Stimulated activated memory B cell treated with anti-CD40 and anti-IgM and Interleukin-4, amounts not matched to agents 10 μg/mL and 1 μg/mL and 100 μg/mL, for 72 hours (primary cell): ENCODE measurements around the gene MAD1L1.

Source experiments
- ATAC-seq: fragments of 150-1000 bp; cut with Tn5 transposase; 2 replicates; pipeline ENCODE4 v1.10.0; 2021
- H3K27ac Mint-ChIP-seq: one replicate; pipeline ENCODE4 v1.8.0; 2022; ENCODE audit warnings: mild to moderate bottlenecking, mixed read lengths
- H3K27me3 Mint-ChIP-seq: one replicate; pipeline ENCODE4 v1.8.0; 2022; ENCODE audit warnings: mixed read lengths
- H3K36me3 Mint-ChIP-seq: one replicate; pipeline ENCODE4 v1.8.0; 2022; ENCODE audit warnings: mixed read lengths
- H3K4me1 Mint-ChIP-seq: one replicate; pipeline ENCODE4 v1.8.0; 2022; ENCODE audit warnings: mixed read lengths
- H3K4me3 Mint-ChIP-seq: one replicate; pipeline ENCODE4 v1.8.0; 2022; ENCODE audit warnings: mild to moderate bottlenecking, moderate library complexity, mixed read lengths
- H3K9me3 Mint-ChIP-seq: one replicate; pipeline ENCODE4 v1.8.0; 2022; ENCODE audit warnings: mixed read lengths

MAD1L1 gene

GRCh38 chr7:2031451-2031845 is 201.3 kb downstream of the MAD1L1 start:
- no peaks in the 10 kb centered on the region for H3K27me3 Mint-ChIP-seq
- no peak overlapping the region for H3K4me3 Mint-ChIP-seq
- H3K4me1 Mint-ChIP-seq = peaks cover 38% of the 10 kb centered on the region
- H3K36me3 Mint-ChIP-seq = peaks cover 69% of the 10 kb centered on the region
- H3K27ac Mint-ChIP-seq = peak overlapping the region; percentile 52
- ATAC-seq = no peak
- peaks cover 15% of the 10 kb centered on the region for H3K9me3 Mint-ChIP-seq

GRCh38 chr7:2030475-2031450 is 202.0 kb downstream of the MAD1L1 start:
- H3K4me3 Mint-ChIP-seq = no peak overlapping the region
- H3K27ac Mint-ChIP-seq = peak overlapping the region; percentile 52

GRCh38 chr7:2029936-2030335 is 202.8 kb downstream of the MAD1L1 start:
- Mint-ChIP-seq H3K27ac (no peak overlapping the region), H3K9me3 (peaks cover 20% of the 10 kb centered on the region), H3K27me3 (no peaks in the 10 kb centered on the region), H3K36me3 (peaks cover 79% of the 10 kb centered on the region), H3K4me1 (peaks cover 37% of the 10 kb centered on the region), H3K4me3 (no peak overlapping the region)
- no peak for ATAC-seq

More at GRCh38 chr7:2030475-2031450, 202.0 kb downstream of the MAD1L1 start:
- peaks cover 38% of the 10 kb centered on the region for H3K4me1 Mint-ChIP-seq
- peaks cover 74% of the 10 kb centered on the region for H3K36me3 Mint-ChIP-seq
- no peaks in the 10 kb centered on the region for H3K27me3 Mint-ChIP-seq
- ATAC-seq = peak; percentile 67
- H3K9me3 Mint-ChIP-seq = peaks cover 15% of the 10 kb centered on the region

GRCh38 chr7:2029211-2029905 is 203.4 kb downstream of the MAD1L1 start:
- H3K27me3 Mint-ChIP-seq = no peaks in the 10 kb centered on the region
- no peak for ATAC-seq
- peaks cover 35% of the 10 kb centered on the region for H3K4me1 Mint-ChIP-seq
- H3K4me3 Mint-ChIP-seq = no peak overlapping the region
- H3K9me3 Mint-ChIP-seq = peaks cover 23% of the 10 kb centered on the region
- H3K27ac Mint-ChIP-seq = no peak overlapping the region
- H3K36me3 Mint-ChIP-seq = peaks cover 81% of the 10 kb centered on the region

- peaks cover 38% of the 10 kb centered on the region for H3K4me1 Mint-ChIP-seq
- no peak for ATAC-seq
- H3K9me3 Mint-ChIP-seq = peaks cover 26% of the 10 kb centered on the region
- H3K36me3 Mint-ChIP-seq = peaks cover 85% of the 10 kb centered on the region
- H3K27ac Mint-ChIP-seq = no peak overlapping the region
- no peaks in the 10 kb centered on the region for H3K27me3 Mint-ChIP-seq
- no peak overlapping the region for H3K4me3 Mint-ChIP-seq
Observed at GRCh38 chr7:2028733-2029132, 204.0 kb downstream of the MAD1L1 start.

GRCh38 chr7:2025188-2025587 is 207.6 kb downstream of the MAD1L1 start:
- Mint-ChIP-seq H3K4me1 (peaks cover 29% of the 10 kb centered on the region), H3K27me3 (no peaks in the 10 kb centered on the region), H3K4me3 (no peak overlapping the region), H3K36me3 (peaks cover 58% of the 10 kb centered on the region), H3K27ac (no peak overlapping the region), H3K9me3 (peaks cover 26% of the 10 kb centered on the region)
- ATAC-seq = no peak

DNA sequence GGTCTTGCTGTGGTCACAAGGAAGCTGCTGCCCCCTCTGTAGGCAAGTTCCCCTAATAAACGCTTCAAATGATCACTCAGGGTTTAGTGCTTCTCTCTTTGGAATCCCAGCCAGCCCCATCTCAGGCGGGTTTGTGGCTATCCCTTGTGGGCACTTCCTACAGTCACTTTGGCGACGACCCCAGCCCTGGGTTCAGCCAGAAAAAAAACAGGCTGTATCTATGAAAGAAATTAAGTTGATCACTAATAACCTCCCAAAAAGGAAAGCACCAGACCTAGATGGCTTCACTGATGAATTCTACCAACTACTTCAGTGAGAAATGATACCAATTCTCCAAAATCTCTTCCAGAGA is 208.2 kb downstream of the MAD1L1 start:
- ATAC-seq = no peak
- Mint-ChIP-seq H3K36me3 (peaks cover 52% of the 10 kb centered on the region), H3K27me3 (no peaks in the 10 kb centered on the region), H3K9me3 (peaks cover 24% of the 10 kb centered on the region), H3K4me3 (no peak overlapping the region), H3K27ac (peak overlapping the region; percentile 23), H3K4me1 (peaks cover 36% of the 10 kb centered on the region)

DNA sequence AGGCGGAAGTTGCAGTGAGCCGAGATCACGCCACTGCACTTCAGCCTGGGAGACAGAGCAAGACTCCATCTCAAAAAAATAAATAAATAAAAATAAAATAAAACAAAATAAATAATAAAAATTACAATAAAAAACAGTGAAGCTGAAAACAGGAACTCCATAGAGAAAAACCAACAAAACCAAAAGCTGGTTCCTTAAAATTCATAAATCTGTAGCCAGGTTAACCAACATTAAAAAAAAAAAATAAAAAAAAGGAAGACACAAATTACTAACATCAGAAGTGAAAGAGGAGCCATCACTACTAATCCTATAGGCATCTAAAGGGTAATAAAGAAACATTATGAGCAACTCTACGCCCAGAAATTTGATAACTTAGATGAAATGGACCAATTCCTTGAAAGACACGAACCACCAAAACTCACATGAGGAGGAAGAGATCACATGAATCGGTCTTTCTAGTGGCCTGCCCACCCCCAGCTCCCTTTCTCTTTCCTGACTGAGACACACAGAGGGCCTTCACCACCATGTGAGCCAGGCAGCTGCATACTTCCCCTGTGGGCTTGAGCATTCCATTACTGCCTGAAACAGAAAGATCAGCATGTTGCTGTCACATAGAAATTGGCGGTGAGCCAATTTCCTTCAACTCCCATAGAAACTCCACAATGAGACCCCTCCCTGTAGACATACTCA is 208.7 kb downstream of the MAD1L1 start:
- peaks cover 20% of the 10 kb centered on the region for H3K9me3 Mint-ChIP-seq

GRCh38 chr7:2022737-2023250 is 210.0 kb downstream of the MAD1L1 start:
- H3K36me3 Mint-ChIP-seq = peaks cover 37% of the 10 kb centered on the region
- H3K9me3 Mint-ChIP-seq = peaks cover 14% of the 10 kb centered on the region
- no peak overlapping the region for H3K27ac Mint-ChIP-seq
- H3K4me3 Mint-ChIP-seq = no peak overlapping the region
- peaks cover 53% of the 10 kb centered on the region for H3K4me1 Mint-ChIP-seq
- no peaks in the 10 kb centered on the region for H3K27me3 Mint-ChIP-seq
- ATAC-seq = no peak

More for the DNA sequence above, 208.7 kb downstream of the MAD1L1 start:
- peaks cover 47% of the 10 kb centered on the region for H3K36me3 Mint-ChIP-seq
- H3K4me1 Mint-ChIP-seq = peaks cover 41% of the 10 kb centered on the region
- no peak overlapping the region for H3K4me3 Mint-ChIP-seq
- ATAC-seq = no peak
- H3K27me3 Mint-ChIP-seq = no peaks in the 10 kb centered on the region
- peak overlapping the region; percentile 23 for H3K27ac Mint-ChIP-seq

GRCh38 chr7:2022021-2022409 is 210.7 kb downstream of the MAD1L1 start:
- Mint-ChIP-seq H3K36me3 (peaks cover 37% of the 10 kb centered on the region), H3K27me3 (no peaks in the 10 kb centered on the region), H3K4me3 (no peak overlapping the region), H3K27ac (no peak overlapping the region), H3K4me1 (peaks cover 61% of the 10 kb centered on the region), H3K9me3 (peaks cover 11% of the 10 kb centered on the region)
- no peak for ATAC-seq

- Mint-ChIP-seq H3K27ac (peak overlapping the region; percentile 84), H3K36me3 (peaks cover 24% of the 10 kb centered on the region), H3K4me3 (peak overlapping the region; percentile 60), H3K27me3 (no peaks in the 10 kb centered on the region), H3K4me1 (peaks cover 62% of the 10 kb centered on the region), H3K9me3 (peaks cover 6% of the 10 kb centered on the region)
- peak; percentile 92 for ATAC-seq
Observed at GRCh38 chr7:2019711-2020511, 212.8 kb downstream of the MAD1L1 start.

DNA sequence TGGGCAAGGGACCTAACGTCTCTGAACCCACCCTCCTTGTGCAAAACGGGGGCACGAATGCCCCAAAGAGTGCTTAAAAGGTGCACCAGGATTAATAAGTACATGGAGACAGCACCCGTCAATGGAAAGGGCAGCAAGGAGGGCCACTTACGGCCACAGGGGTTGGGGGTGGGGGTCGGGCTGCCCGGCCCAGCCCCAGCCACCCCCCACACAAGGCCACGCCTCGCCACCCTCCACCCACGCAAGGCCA is 213.4 kb downstream of the MAD1L1 start:
- no peak for ATAC-seq
- Mint-ChIP-seq H3K4me1 (peaks cover 59% of the 10 kb centered on the region), H3K27ac (peak overlapping the region; percentile 84), H3K9me3 (peaks cover 3% of the 10 kb centered on the region), H3K27me3 (no peaks in the 10 kb centered on the region), H3K36me3 (peaks cover 19% of the 10 kb centered on the region), H3K4me3 (peak overlapping the region; percentile 60)

DNA sequence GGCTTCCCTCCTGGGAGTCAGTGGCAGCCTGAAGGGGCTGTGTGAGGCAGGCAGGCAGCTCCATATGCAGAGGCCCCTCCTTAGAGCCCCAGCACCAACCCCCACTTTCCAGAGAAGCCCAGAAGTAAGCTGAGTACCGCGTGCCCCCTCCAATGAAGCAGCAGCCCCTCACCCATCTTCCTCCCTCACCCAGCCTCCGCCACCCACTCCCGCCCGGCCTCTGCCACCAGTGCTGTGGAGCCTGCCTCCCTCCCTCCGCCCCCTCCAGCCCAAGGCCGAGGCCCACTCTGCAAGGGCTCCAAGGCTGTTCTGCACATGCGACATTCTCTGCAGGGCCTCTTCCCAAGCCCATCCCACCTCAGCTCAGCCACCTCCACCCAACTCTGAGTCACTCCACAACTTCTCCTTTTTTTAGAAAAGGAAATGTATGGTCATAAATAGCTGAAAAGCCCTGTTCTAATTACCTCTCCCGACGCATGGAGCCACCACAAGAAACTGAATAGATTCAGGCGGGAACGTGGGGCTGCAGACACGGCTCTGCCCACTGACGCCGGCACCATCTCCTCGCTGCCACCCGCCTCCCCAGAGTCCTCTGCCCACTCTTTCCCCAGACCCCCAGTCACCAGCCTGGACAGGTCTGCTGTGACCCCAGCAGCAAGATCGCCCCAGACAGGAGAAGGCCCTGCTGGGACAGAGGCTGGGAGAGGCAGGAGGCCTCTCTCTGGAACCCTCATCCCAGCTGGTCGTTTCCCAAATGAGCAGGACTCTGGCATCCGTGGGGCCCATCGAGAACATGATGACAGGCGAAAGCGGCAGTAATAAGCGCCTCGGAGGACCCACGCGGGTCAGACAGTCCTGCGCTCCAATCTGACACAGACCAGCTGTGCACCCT is 213.9 kb downstream of the MAD1L1 start:
- Mint-ChIP-seq H3K27me3 (no peaks in the 10 kb centered on the region), H3K4me3 (peak overlapping the region; percentile 60), H3K27ac (peak overlapping the region; percentile 84), H3K4me1 (peaks cover 54% of the 10 kb centered on the region), H3K9me3 (no peaks in the 10 kb centered on the region), H3K36me3 (peaks cover 18% of the 10 kb centered on the region)
- ATAC-seq = peak; percentile 53
